NCI-H1436 treated with DMSO at 0.1 percent for 48 hours (cell line): Measurements from ENCODE around the gene CC2D1A.

Experiments
- DNase-seq: peaks from one replicate; lab custom pipeline; 2025; lab: John Stamatoyannopoulos, UW

The CC2D1A gene

GRCh38 chr19:13937479-13938300, 31.7 kb downstream of the CC2D1A start:
- no peak for DNase-seq

- no peak for DNase-seq
These were observed 32.5 kb downstream of the CC2D1A start, which contains the start of gene PODNL1 for GRCh38 chr19:13938301-13939064. PODNL1 (minus strand) TSS chr19:13938417; CDS start chr19:13938181, 236 bp downstream.

GRCh38 chr19:13942023-13942684, 36.2 kb downstream of the CC2D1A start:
- DNase-seq = no peak

- DNase-seq = no peak
These were observed 40.4 kb downstream of the CC2D1A start for GRCh38 chr19:13946414-13946813.

GRCh38 chr19:13951043-13951442, 45.0 kb downstream of the CC2D1A start:
- no peak for DNase-seq

GRCh38 chr19:13951799-13952153, 45.8 kb downstream of the CC2D1A start:
- DNase-seq = no peak

- DNase-seq = peak; percentile 98
These were observed 46.3 kb downstream of the CC2D1A start, which contains the start of gene DCAF15 for GRCh38 chr19:13952154-13952930. DCAF15 (plus strand) TSS chr19:13952509; CDS start chr19:13952513, 4 bp downstream.

- DNase-seq = no peak
These were observed 47.0 kb downstream of the CC2D1A start for GRCh38 chr19:13952931-13953531.

- no peak for DNase-seq
These were observed 48.2 kb downstream of the CC2D1A start for GRCh38 chr19:13954185-13954584.

- no peak for DNase-seq
These were observed 49.8 kb downstream of the CC2D1A start for GRCh38 chr19:13955662-13956364.

GRCh38 chr19:13956365-13956744, 50.4 kb downstream of the CC2D1A start:
- no peak for DNase-seq

- DNase-seq = no peak
These were observed 51.0 kb downstream of the CC2D1A start for GRCh38 chr19:13957051-13957450.

GRCh38 chr19:13958043-13958442, 52.0 kb downstream of the CC2D1A start:
- DNase-seq = no peak

GRCh38 chr19:13959141-13959961, 53.4 kb downstream of the CC2D1A start:
- DNase-seq = no peak

GRCh38 chr19:13959962-13960862, 54.2 kb downstream of the CC2D1A start:
- DNase-seq = no peak

- DNase-seq = no peak
These were observed 55.1 kb downstream of the CC2D1A start for GRCh38 chr19:13960863-13961784.

GRCh38 chr19:13961826-13962698, 56.1 kb downstream of the CC2D1A start:
- no peak for DNase-seq
